Transverse colon (tissue), 4 donors: ENCODE data around the gene CD300E. TPM values are rescaled to one million over a fixed set of nuclear protein-coding genes. Genes with fewer than 3 reads are reported as not detected.

ENCODE experiments used
- DNase-seq: peaks from one replicate; pipeline ENCODE4 v3.0.0-alpha.2; 2019
- H3K27ac ChIP-seq, 4 donors: fragments of 200-600 bp; sonication (generic); 2 replicates each; pipeline ENCODE4 v1.5.1; 2016 to 2018; ENCODE audit warnings: inconsistent platforms in 4 of 4
- H3K27me3 ChIP-seq: fragments of 200-600 bp; sonication (generic); 2 replicates; pipeline ENCODE4 v1.5.1; 2017; ENCODE audit warnings: inconsistent platforms
- H3K36me3 ChIP-seq, 4 donors: fragments of 200-600 bp; sonication (generic); 2 replicates each; pipeline ENCODE4 v1.5.1; 2017 to 2019; ENCODE audit warnings: inconsistent platforms in 4 of 4
- H3K4me1 ChIP-seq, 4 donors: fragments of 200-600 bp; sonication (generic); 2 replicates each; pipeline ENCODE4 v1.5.1; 2017 to 2020; ENCODE audit warnings: inconsistent platforms in 4 of 4
- H3K4me3 ChIP-seq, 4 donors: fragments of 200-600 bp; sonication (generic); 1 replicate in 1 of 4; 2 replicates in 3 of 4; pipeline versions ENCODE4 v1.5.1 to v1.6.1; 2017 to 2019; ENCODE audit warnings: inconsistent platforms in 4 of 4
- H3K9me3 ChIP-seq, 2 donors: fragments of 200-600 bp; sonication (generic); 2 replicates each; pipeline ENCODE4 v1.5.1; 2017 to 2019; ENCODE audit warnings: inconsistent platforms in 2 of 2
- CTCF ChIP-seq, 5 experiments: fragments of 200-600 bp in 3 of 5; fragments of 450-650 bp in 2 of 5; sonication (generic) in 3 of 5; IDR thresholded peaks; 1 replicate in 2 of 5; 2 replicates in 3 of 5; pipeline ENCODE4 v1.5.1; 2016 to 2017; ENCODE audit warnings: antibody characterized with exemption in 5 of 5, inconsistent platforms in 3 of 5, mild to moderate bottlenecking in 2 of 5, moderate library complexity in 1 of 5
- EP300 ChIP-seq: sonication (generic); formaldehyde crosslinking; IDR thresholded peaks from one replicate; pipeline ENCODE4 v1.6.1; 2017; ENCODE audit warnings: antibody characterized with exemption, low read depth
- POLR2A ChIP-seq: fragments of 450-650 bp; IDR thresholded peaks from one replicate; pipeline ENCODE4 v1.6.1; 2016; ENCODE audit warnings: antibody characterized with exemption, mild to moderate bottlenecking, moderate library complexity
- POLR2AphosphoS5 ChIP-seq, 3 donors: sonication (generic); formaldehyde crosslinking; IDR thresholded peaks; one replicate each; pipeline ENCODE4 v1.6.1; 2016; ENCODE audit warnings: antibody characterized with exemption in 3 of 3
- WGBS, 2 donors: methylation state at CpG; one replicate each; pipeline ENCODE4 v1.1.5; 2018; ENCODE audit warnings: low coverage in 1 of 2; 5-methylcytosine and 5-hydroxymethylcytosine counted together
- in situ Hi-C, 4 donors: fragments of 200-750 bp; cut with MboI; loops; one replicate each; pipeline versions ENCODE4 v1.15.0 to v1.15.1; 2017; ENCODE audit warnings: low sequenced_read_pairs in 3 of 4, low pct_ligation_motif_present in 1 of 4, low pct_unique_long_range_greater_than_20kb in 1 of 4
- intact Hi-C: fragments of 100-400 bp; cut with DNase I; formaldehyde crosslinking; loops from one replicate; pipeline ENCODE4 v1.15.1; 2023; ENCODE audit warnings: low total_unique reads
- total RNA-seq, 4 donors: library from RNA; depleted of rRNA; stranded (reverse); fragments of >200 nt; gene quantifications; one replicate each; pipeline ENCODE4 v1.1.0, GENCODE V29; 2016

Gene CD300E
- total RNA-seq, 4 donors from 2014 or later, result 0.14 to 0.32 TPM; not detected in 2

GRCh38 chr17:74659889-74660288 is 36.4 kb upstream of the CD300E start:
- Histone ChIP-seq H3K4me3 (no peak overlapping the region), H3K4me1 (peaks cover 0 to 8% (median 0%) of the 10 kb centered on the region in 4 donors), H3K27me3 (peaks cover 52% of the 10 kb centered on the region), H3K36me3 (no peaks in the 10 kb centered on the region), H3K9me3 (no peaks in the 10 kb centered on the region), H3K27ac (no peak overlapping the region)
- 70 to 74% methylated on average over 4 of the region's 4 CpGs for WGBS, 2 donors
- no peak for TF ChIP-seq CTCF (IDR thresholded peaks at IDR 0.05)
- in situ Hi-C loops, result loop anchor here in 3 of 4 donors (5.0 to 10.0 kb wide), 2 partner anchors 75 to 77 kb away; partner anchors contain the start of gene RAB37 (in 3 of the 3)
- intact Hi-C loops, result no loop called here
- DNase-seq, result no peak

GRCh38 chr17:74658620-74659019 is 35.1 kb upstream of the CD300E start:
- peaks cover 0 to 2% (median 0%) of the 10 kb centered on the region in 4 donors for H3K4me1 ChIP-seq
- H3K27ac ChIP-seq, result no peak overlapping the region
- intact Hi-C loops (no loop called here), in situ Hi-C loops (loop anchor here in 3 of 4 donors (5.0 to 10.0 kb wide), 2 partner anchors 76 to 79 kb away; partner anchors contain the start of gene RAB37 (in 3 of the 3))
- H3K9me3 ChIP-seq, result no peaks in the 10 kb centered on the region
- DNase-seq, result no peak
- peaks cover 49% of the 10 kb centered on the region for H3K27me3 ChIP-seq
- WGBS, 2 donors, result 82% methylated on average over 6 of the region's 6 CpGs; no CpG with 5 or more reads in 1 of the 2 donors
- H3K4me3 ChIP-seq, result no peak overlapping the region
- TF ChIP-seq POLR2A (no peak), POLR2AphosphoS5 (IDR thresholded peaks at IDR 0.05) (no peak), EP300 (no peak)
- no peaks in the 10 kb centered on the region for H3K36me3 ChIP-seq

GRCh38 chr17:74654742-74655141 is 31.2 kb upstream of the CD300E start:
- WGBS, 2 donors, result 42 to 51% methylated on average over 4 to 5 of the region's 5 CpGs
- Histone ChIP-seq H3K27me3 (peaks cover 65% of the 10 kb centered on the region), H3K27ac (no peak overlapping the region), H3K4me1 (no peaks in the 10 kb centered on the region), H3K4me3 (no peak overlapping the region), H3K36me3 (no peaks in the 10 kb centered on the region), H3K9me3 (no peaks in the 10 kb centered on the region)
- TF ChIP-seq EP300 (no peak), CTCF (IDR thresholded peaks at IDR 0.05) (no peak), POLR2AphosphoS5 (IDR thresholded peaks at IDR 0.05) (no peak), POLR2A (no peak)
- no peak for DNase-seq
- in situ Hi-C loops (loop anchor here in 3 of 4 donors (5.0 to 10.0 kb wide), 2 partner anchors 80 to 83 kb away; partner anchors contain the start of gene RAB37 (in 3 of the 3)), intact Hi-C loops (no loop called here)

GRCh38 chr17:74652020-74652419 is 28.5 kb upstream of the CD300E start:
- no peaks in the 10 kb centered on the region for H3K9me3 ChIP-seq
- no peaks in the 10 kb centered on the region for H3K4me1 ChIP-seq
- intact Hi-C loops (no loop called here), in situ Hi-C loops (loop anchor here in 2 of 4 donors (10.0 kb wide), 1 partner anchor 83 kb away; the partner anchor contains the start of gene RAB37 (in 2 of the 2))
- DNase-seq, result no peak
- no peak overlapping the region for H3K27ac ChIP-seq
- no peak overlapping the region for H3K4me3 ChIP-seq
- H3K27me3 ChIP-seq, result peaks cover 72% of the 10 kb centered on the region
- TF ChIP-seq CTCF (IDR thresholded peaks at IDR 0.05) (no peak), EP300 (no peak), POLR2AphosphoS5 (IDR thresholded peaks at IDR 0.05) (no peak), POLR2A (no peak)
- WGBS, 2 donors, result 77 to 80% methylated on average over 1 to 3 of the region's 3 CpGs
- H3K36me3 ChIP-seq, result no peaks in the 10 kb centered on the region

- Histone ChIP-seq H3K4me3 (no peak overlapping the region), H3K9me3 (no peaks in the 10 kb centered on the region), H3K4me1 (no peaks in the 10 kb centered on the region), H3K27me3 (peaks cover 64% of the 10 kb centered on the region), H3K27ac (no peak overlapping the region), H3K36me3 (no peaks in the 10 kb centered on the region)
- no peak for DNase-seq
- WGBS, 2 donors, result 50 to 71% methylated on average over 6 of the region's 6 CpGs
- in situ Hi-C loops (loop anchor here in 2 of 4 donors (10.0 kb wide), 1 partner anchor 85 kb away; the partner anchor contains the start of gene RAB37 (in 2 of the 2)), intact Hi-C loops (no loop called here)
- TF ChIP-seq EP300, result no peak
- TF ChIP-seq CTCF (IDR thresholded peaks at IDR 0.05), result no peak
- no peak for TF ChIP-seq POLR2AphosphoS5 (IDR thresholded peaks at IDR 0.05)
- TF ChIP-seq POLR2A, result no peak
Measured at GRCh38 chr17:74649909-74650308, 26.4 kb upstream of the CD300E start.
